SW480 (cell line): ENCODE results near the gene HTT.
A peak's percentile ranks its signal among the peaks of the same experiment; 100 is the strongest.

Source experiments
- DNase-seq: peaks from one replicate; pipeline ENCODE4 v3.0.0-alpha.2; 2016; ENCODE audit warnings: low spot score

HTT gene

DNA sequence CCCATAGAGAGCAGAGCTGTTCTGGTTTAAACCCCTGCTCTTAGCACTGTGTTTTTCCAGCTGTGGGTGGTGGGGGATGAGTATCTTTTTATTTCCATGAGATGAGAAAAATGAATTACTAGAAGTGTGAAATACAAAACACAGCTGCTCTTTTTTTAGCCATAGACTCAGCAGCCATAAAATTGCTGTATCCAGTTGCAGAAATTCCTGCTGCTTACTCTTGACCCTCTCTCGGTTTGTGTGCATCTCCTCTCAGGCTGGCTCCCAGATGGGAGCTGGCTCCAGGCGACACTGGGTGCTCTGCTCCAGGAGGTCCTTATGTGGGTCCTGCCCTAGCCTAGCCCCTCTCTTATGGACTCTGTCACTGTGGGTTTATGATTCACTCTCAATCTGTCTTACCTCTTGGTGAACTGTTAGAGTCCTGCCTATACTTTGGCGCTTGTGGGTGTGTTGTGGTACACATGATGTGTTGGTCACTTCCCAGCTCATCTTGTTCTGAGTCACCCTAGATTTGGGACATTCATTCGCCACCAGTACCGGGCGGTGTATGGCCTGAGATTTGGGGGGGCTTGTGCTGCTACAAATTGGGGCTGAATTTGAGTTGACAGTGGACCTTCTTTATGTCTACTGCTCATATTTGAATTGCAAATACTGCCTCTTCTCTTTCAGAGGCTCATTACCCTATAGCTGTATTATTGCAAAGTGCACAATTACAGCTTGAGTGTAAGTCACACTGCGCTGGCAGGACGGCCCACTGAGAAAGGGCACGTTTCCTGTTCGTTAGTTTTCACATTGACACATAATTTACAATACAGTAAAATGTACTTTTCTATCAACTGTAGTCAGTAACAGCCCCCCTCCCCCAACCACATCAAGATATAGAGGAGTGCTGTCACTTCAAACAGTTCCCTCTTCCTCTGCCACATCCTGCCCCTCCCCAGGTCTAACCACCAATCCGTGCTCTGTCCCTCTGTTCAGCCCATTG is 127.5 kb downstream of the HTT start:
- DNase-seq = peak; percentile 81

DNA sequence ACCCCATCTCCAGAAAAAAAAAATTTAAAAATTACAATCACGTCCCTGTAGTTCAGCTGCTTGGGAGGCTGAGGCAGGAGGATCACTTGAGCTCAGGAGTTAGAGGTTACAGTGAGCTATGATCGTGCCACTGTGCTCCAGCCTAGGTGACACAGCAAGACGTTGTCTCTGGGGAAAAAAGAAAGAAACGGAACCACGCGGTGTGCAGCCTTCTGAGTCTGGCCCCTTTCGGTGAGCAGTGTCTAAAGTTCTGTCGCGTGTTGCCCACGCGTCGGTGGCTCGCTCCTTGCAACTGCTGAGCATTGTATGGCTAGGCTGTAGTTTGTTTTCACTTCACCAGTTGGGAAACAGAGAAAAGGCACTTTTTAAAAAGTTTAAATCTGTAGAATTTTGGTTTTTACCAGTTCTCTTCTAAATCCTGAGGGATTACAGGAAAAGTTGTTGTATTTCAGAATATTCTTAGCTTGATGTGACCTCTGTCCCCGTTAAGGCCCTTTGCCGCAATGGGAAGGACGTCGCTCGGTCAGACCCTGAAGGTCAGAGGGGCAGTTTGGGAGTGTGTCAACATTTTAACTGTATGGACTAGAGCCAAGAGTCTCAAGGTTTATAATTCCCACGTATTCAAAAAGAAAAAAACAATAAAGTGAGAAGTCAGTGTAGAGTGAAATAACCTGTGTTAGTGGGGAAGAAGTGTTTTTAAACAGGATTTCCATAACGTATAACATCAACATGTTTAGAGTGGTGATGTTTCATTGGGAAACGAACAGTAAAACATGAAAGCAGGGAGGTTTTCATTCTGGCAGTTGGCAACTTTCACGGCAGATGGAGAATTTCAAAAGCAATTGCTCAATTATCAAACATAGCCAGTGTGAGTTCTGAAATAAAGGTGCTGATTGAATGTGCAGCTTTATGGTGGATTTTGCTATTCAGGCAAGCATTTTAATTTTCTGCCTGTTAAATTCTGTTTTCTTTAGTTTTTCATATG is 128.6 kb downstream of the HTT start:
- no peak for DNase-seq

DNA sequence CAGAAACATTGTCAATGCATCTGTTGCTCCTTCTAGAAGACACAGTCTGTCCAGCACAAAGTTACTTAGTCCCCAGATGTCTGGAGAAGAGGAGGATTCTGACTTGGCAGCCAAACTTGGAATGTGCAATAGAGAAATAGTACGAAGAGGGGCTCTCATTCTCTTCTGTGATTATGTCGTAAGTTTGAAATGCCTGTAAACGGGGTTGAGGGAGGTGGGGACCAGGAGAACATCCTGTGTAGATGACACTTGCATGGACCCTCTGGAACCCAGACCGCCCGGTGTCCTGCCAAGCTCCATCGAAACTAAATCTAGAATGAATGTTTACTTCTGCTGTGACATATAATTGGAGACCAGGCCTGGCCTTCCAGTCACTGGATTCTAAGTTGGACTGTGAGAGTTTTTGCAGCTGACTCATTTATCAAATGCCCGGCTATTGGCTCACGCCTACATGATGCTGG is 129.5 kb downstream of the HTT start:
- no peak for DNase-seq

DNA sequence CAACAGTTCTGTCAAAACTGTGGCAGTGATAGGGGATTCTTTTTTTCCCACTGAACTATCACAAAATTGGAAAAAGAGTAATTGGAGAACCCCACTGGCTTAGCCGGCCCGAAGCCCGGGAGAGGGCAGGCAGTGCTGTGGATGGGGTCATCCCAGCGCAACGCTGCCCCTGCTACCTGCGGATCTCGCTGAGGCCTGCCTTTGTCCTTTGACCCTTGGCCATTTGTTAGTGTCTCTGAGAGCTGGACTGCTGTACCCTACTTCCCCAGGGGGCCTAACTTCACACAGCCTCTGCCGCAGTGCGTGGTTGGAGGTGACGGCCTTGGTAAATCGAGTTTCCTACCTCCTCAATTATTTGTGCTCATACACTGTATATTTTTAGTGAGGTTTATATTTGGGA is 131.5 kb downstream of the HTT start:
- no peak for DNase-seq

DNA sequence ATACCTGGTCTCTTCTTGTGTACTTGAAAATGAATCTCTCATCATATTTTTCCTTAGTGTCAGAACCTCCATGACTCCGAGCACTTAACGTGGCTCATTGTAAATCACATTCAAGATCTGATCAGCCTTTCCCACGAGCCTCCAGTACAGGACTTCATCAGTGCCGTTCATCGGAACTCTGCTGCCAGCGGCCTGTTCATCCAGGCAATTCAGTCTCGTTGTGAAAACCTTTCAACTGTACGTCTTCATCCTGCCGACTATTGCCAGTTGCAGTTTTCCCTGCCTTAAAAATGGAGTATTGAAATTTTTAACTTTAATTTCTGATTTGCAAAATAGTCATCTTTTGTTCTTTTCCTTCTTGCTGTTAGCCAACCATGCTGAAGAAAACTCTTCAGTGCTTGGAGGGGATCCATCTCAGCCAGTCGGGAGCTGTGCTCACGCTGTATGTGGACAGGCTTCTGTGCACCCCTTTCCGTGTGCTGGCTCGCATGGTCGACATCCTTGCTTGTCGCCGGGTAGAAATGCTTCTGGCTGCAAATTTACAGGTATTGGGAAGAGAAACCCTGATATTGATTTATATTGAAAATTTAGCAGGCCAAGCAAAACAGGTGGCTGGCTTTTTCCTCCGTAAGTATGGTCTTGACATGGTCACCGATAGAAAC is 132.1 kb downstream of the HTT start:
- no peak for DNase-seq

DNA sequence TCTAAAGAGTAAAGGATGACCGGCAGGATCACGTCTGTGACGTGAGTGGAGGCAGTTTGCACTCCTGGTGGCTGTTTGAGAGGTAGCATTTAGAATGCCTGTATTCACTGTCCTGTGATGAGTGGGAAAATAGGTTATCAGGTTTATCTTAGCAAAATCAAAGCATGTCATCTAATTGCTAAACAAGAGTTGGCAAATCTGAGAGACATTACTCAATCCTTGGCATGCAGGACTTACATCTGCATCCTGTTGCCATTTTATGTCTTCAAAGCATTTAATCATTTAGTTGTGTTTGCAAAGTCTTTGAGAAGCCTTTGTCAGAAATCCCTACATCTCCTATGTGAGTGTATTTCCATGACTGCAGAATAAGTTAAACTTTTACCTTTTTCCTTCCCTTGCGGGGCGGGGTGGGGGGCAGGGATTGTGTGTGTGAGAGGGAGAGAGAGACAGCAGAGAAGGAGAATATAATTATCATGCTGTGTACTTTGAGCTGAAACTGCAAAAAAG is 133.1 kb downstream of the HTT start:
- DNase-seq = no peak

DNA sequence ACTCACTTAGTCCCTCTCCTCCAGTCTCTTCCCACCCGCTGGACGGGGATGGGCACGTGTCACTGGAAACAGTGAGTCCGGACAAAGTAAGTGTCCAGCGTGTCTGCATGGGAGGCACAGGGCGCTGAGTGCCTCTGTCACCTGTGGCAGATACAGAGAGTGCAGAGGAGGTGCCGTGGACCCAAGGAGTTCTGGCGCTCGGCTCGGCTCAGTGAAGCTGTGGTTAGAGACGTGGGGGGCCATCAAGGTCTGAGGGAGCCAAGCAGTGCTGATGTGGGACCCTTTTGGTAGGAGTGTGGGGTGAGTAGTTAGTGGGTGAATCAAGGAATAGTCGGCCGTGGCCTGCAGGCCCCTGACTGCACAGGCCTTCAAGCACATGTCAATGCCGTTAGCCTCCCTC is 134.3 kb downstream of the HTT start:
- DNase-seq = no peak

DNA sequence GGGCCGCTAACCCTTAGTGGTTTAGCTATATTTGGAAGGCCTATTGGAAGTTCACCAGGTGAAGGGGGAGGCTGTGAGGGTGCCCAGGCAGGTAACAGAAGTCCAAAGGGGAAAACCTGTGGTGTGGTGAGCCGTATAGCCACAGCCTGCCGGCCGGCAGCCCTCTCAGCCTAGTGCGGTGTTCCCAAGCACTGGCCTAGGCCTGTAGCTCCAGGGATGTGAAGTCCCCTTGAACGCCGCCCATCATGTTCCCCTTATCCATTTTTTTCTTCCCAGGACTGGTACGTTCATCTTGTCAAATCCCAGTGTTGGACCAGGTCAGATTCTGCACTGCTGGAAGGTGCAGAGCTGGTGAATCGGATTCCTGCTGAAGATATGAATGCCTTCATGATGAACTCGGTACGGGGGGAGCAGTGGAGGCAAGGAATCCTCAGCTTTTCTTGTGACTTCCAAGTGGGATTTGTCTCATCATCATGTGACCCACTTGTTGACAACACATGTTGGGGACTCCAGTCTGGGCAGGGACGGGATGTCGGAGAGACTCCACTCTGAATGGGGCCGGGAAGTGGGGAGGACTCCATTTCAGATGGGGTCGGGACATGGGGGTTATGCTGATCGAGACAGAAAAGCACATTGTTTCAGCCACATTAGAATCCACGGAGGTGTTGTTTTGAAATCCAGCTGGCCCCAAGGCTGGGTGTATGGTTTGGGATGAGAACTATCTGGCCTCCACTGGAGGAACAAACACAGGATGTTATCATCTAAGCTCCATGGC is 135.3 kb downstream of the HTT start:
- no peak for DNase-seq

DNA sequence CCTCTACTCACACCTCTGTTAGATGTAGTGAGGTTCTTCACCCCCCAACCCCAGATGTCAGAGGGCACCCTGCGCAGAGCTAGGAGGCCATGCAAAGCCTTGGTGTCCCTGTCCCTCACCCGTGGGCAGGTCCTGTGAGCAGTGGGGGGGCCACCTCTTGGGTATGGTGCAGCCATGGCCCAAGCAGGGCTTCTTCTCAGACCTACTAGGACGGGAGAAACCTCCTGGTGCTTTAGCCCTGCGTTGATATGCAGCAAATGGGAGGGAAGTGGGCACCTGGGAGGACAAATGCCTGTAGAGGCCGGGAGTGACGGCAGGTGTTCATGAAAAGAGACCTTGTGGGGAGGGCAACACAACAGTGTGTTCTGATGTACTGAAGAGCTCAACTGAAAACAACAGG is 136.0 kb downstream of the HTT start:
- no peak for DNase-seq

DNA sequence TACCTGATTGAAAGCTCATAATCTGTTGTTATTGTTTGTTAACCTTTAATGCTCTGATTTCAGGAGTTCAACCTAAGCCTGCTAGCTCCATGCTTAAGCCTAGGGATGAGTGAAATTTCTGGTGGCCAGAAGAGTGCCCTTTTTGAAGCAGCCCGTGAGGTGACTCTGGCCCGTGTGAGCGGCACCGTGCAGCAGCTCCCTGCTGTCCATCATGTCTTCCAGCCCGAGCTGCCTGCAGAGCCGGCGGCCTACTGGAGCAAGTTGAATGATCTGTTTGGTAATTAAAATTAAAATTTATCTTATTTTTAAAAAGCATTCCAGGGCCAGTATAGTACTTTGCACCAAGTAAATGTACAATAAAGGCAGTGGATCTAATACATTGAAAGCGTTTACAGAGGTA is 137.4 kb downstream of the HTT start:
- DNase-seq = no peak

DNA sequence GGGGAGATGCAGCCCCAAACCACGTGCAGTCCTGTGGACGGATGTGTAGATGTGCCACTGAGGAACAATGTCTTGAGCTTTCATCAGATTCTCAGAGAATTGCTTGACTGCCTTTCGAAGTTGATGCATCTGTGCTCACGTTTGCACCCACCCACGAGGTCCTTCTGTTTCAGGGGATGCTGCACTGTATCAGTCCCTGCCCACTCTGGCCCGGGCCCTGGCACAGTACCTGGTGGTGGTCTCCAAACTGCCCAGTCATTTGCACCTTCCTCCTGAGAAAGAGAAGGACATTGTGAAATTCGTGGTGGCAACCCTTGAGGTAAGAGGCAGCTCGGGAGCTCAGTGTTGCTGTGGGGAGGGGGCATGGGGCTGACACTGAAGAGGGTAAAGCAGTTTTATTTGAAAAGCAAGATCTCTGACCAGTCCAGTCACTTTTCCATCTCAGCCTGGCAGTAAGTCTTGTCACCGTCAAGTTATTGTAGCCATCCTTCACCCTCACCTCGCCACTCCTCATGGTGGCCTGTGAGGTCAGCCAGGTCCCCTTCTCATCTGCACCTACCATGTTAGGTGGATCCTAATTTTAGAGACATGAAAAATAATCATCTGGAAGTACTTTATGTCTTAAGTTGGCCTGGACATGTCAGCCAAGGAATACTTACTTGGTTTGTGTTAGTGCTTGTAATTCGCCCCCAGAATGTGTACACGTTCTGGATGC is 138.1 kb downstream of the HTT start:
- DNase-seq = no peak

DNA sequence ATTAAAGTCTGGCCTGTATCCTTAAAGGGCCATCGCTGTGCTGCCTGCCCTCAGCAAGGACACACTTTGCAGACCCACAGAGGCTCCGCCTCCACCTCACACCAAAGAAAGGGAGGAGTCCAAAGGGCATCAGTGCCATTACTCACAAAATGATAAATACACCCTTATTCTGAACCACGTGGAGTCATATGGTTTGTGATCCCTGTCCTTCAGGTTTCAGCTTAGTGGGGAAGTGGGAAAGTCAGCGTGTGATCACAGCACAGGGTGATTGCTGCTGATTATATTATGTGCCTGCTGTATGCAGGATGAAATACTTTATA is 138.6 kb downstream of the HTT start:
- DNase-seq = no peak

DNA sequence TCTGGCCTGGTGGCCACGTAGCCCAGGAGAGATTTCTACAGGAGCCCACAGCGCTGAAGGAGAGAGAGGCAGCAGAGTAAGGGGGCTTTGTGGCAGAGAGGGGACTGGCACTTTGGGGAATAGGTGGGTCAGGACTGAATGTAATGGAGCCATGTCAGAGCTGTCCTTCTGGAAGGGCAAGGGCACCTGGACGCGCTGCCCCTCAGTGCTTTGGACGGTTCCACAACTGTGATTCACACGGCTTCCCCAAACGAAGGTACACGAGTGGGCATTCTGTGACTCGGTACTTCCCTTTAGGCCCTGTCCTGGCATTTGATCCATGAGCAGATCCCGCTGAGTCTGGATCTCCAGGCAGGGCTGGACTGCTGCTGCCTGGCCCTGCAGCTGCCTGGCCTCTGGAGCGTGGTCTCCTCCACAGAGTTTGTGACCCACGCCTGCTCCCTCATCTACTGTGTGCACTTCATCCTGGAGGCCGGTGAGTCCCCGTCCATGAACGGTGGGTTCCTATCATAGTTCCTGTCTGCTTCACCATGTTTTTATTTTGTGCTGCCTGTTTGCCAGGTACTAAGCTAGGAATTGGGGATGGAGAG is 139.3 kb downstream of the HTT start:
- no peak for DNase-seq

DNA sequence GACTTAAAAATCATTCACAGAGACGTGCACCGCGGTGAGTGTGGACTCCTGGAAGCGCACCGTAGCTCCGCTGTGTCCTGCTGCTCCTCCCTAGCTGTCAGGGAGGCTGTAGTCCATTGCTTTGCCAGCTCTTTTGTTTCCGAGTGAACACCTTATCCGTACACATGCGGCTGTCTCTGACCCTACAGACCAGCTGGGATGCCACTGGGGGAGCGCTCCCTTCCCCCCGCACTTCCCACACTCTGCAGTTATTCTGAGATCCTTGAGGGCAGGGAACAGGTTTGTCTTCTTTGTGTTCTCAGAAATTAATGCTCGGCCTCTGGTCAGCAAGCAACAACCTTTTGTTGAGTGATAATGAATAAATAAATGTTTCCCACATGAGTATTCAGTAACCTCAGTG is 140.8 kb downstream of the HTT start:
- no peak for DNase-seq

DNA sequence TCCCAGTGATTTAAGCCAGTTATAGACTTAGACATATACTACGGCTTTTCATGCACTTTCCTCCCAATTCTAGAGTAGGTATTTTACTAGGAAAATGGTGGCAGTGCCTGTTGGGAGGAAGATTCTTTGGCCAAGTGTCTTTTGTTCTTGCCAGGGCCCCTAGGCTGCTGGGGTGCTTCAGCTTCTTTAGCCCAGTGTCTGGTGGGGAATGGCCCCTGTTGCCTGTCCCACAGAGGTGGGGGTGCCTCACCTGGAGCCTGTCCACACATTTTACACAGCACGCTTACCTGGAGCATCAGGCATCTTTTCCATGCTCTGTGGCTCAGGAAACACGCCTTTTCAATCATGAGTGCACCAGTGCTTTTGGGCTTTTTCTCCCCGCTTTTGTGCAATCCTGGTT is 141.3 kb downstream of the HTT start:
- no peak for DNase-seq

DNA sequence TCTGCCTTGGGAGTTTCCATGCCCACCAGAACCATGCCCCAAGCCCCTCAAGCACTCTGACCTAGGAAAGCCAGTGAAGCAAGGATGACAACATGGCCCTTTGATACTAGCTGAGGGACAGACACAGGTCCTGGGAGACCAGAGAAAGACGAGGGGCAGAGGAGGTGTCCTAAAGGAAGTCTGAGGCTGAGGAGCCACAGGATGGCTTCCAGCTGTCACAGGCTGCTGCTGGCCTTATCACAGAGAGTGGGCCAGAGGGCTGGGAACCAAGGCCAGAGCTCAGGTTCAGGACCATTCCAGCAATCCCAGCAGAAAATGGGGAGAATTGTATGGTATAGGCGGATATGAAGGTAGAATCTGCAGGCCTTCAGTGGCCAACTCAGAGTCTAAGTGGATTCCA is 142.8 kb downstream of the HTT start:
- DNase-seq = no peak

DNA sequence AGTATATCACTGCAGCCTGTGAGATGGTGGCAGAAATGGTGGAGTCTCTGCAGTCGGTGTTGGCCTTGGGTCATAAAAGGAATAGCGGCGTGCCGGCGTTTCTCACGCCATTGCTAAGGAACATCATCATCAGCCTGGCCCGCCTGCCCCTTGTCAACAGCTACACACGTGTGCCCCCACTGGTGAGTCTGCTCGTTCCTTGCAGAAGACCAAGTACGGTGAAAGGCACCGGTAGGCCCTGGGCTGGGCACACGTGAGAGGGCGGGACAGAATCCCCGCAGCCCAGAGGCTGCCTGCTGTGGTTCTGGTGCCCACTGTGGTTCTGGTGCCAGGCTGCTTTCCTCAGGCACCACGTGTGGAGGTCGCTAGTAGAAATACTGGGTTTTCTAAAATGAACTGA is 143.3 kb downstream of the HTT start:
- no peak for DNase-seq

DNA sequence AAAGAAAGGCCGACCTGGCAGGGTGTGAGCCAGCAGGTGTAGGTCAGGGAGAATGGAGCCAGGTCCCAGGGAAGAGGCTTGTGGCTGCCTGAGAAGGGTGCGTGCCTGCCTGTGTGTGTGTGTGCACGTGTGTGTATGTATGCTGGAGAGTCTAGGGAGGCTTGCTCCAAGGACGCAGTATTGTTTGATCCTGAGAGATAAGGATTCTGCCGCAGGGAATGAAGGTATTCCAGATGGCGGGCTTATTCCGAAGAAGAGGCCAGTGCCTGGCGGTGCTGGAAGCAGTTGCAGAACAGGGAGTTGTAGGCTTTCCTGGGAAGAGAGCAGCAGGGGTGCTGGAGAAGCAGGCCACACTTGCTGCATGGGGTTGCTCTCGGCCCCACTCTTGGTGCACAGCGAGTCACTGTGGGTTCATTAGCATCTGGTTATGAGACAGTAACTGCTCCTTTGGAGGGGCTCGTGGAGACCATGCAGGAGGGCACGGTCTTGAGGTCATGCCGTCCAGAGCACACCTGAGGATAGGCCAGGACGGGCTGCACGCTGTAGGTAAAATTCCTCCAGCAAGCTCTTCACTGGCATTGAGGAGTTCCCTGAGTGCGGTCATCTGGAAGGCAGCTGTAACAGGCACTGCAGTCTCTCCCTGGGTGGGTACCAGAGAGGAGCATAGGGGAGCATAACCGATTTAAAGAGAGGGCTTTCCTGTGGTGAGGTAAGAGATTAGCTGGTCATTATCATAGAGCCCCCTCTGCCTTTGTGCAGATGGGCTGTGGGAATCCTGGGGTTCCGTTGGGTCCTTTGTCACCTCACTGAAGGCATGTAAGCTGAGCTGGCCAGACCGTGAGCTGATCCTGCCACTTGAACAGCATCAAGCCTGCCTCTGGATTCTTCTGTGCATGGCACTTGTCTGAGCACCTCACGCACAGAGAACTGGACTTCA is 144.6 kb downstream of the HTT start:
- no peak for DNase-seq
